Heart left ventricle (tissue), 13 donors: ENCODE measurements around the gene GFI1B.

Source experiments
- POLR2A ChIP-seq, 2 donors: fragments of 450-650 bp; IDR thresholded peaks; one replicate each; pipeline ENCODE4 v1.6.1; 2017; ENCODE audit warnings: antibody characterized with exemption in 2 of 2, mild to moderate bottlenecking in 2 of 2, moderate library complexity in 2 of 2
- TF ChIP-seq, protein P1 (sequence below), 12 donors: fragments of 200-600 bp; sonication (generic) in 4 of 12; IDR thresholded peaks; one replicate each; pipeline versions ENCODE4 v1.5.0 to v1.8.0; 2018 to 2022; ENCODE audit warnings: antibody characterized with exemption in 12 of 12, mild to moderate bottlenecking in 5 of 12
- donor health status: ischemic (EF 13 %, LVEDD 7.1; RV severe dilation, severe dysfunction).
- donor health status: DM: no; HTN: yes; CAD: no.
- donor health status: DM: no; HTN: no; CAD: no.
- donor health status: ischemic (EF 25% LVEDD 6.9; RV normal size, moderate dysfunction).
- donor health status: ischemic (EF 25% LVEDD 5.7; RV mildly dilated, moderate dysfunction).
- donor health status: ischemic (EF 35%, LVEDD 5.7; RV mildly dilated, moderate dysfunction).
- donor health status: nonischemic (EF 11% LVEDD 7.7; RV severe dilation, severe dysfunction).
- donor health status: DM: yes; HTN: yes; CAD: no.
- donor health status: PGD.
- donor health status: ischemic (EF 29% LVEDD 5.4; RV normal size, mild dysfunction).
- donor health status: nonischemic (EF 23%, LVEDD 6.1; RV moderate dilation, normal function).

DNA sequence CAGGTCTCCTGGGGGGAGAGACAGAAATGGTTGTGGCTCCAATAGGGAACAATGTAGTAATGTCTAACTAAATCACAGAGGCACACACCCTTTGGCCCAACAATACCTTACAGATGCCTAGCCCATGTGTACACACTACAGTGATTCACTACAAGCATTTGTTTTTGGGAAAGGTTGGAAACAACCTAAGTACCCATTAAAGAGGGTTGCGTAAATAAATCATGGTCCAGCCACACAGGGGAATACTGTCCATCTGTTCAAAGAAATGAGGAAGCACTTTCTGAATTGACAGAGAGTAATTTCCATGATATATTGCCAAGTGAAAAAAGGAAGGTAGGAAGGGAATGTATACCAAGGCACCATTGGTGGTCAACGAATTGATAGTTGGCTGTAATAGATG is 30.3 kb downstream of the GFI1B start:
- TF ChIP-seq, protein P1, sequence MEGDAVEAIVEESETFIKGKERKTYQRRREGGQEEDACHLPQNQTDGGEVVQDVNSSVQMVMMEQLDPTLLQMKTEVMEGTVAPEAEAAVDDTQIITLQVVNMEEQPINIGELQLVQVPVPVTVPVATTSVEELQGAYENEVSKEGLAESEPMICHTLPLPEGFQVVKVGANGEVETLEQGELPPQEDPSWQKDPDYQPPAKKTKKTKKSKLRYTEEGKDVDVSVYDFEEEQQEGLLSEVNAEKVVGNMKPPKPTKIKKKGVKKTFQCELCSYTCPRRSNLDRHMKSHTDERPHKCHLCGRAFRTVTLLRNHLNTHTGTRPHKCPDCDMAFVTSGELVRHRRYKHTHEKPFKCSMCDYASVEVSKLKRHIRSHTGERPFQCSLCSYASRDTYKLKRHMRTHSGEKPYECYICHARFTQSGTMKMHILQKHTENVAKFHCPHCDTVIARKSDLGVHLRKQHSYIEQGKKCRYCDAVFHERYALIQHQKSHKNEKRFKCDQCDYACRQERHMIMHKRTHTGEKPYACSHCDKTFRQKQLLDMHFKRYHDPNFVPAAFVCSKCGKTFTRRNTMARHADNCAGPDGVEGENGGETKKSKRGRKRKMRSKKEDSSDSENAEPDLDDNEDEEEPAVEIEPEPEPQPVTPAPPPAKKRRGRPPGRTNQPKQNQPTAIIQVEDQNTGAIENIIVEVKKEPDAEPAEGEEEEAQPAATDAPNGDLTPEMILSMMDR (IDR thresholded peaks at IDR 0.05) = no peak
- no peak for TF ChIP-seq POLR2A (IDR thresholded peaks at IDR 0.05)
